HG02840 (cell line): ENCODE data around the gene CEP55.

ENCODE experiments used
- ATAC-seq: cut with Tn5 transposase; IDR thresholded peaks from one replicate; pipeline ENCODE4 v1.9.1; 2021; ENCODE audit warnings: mild to moderate bottlenecking, moderate library complexity, moderate number of reproducible peaks; ENCODE audit not compliant: unreplicated experiment, low FRiP score

The CEP55 gene

GRCh38 chr10:93468461-93469213 is 27.8 kb upstream of the CEP55 start:
- no peak for ATAC-seq

DNA sequence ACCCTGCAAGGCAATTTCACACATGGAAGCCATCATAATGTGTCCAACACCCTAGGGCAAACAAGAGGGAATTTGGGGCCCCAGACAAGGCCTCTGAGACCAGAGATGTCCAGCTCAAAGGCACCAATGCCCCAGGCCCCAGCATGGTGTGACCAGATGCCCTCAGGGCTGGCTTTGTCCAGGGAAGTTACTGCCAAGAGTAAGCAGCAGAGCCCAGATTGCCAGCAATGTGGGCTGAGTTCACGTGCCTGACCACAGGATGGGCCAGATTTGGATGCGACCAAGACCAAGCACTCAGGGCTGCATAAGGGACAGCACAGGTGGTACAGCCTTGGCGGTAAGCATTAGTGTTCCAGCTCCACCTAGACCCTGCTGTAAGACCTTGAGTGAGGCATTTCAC is 27.0 kb upstream of the CEP55 start:
- ATAC-seq = no peak

DNA sequence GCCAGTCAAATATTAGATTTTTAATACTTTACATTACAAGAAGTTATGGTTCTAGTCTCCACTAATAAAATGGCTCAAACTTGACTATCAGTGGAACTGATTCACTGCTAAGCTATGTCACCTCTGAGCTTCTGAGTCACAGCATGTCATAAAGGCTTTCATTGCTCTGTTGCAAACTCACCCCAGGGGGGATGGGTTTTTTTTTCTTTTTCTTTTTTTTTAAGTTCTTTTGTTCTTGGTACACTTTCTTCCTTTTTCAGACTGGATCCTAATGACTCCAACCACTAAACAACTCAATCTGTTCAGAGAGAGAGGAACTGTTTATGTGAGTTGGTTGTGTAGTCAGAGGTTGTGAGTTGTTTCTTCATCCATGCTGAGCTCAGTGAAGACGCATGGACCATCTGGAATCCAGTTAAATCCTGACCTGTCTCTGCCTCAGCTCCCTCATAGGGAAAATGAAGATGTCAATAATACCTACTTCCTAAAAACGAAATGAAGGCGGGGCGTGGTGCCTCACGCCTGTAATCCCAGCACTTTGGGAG is 25.2 kb upstream of the CEP55 start:
- no peak for ATAC-seq

DNA sequence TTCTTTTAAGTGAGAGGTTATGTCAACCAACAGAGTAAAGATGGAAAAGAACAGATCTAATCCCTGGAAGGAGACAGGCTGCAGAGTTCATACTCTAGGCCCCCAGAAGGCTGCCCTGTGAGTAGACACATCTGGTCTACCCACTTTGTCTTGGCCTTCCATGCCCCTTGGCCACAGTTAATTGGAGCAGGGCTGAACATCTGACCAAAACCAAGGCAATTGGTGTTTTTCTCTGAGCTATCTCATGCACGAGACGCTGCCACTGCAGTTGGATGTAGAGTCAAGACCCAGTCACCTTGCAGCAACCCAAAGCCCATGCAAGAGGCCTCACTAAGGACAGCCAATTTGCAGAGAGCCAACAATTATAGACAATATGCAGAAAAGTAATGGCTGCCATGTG is 23.3 kb upstream of the CEP55 start:
- no peak for ATAC-seq

DNA sequence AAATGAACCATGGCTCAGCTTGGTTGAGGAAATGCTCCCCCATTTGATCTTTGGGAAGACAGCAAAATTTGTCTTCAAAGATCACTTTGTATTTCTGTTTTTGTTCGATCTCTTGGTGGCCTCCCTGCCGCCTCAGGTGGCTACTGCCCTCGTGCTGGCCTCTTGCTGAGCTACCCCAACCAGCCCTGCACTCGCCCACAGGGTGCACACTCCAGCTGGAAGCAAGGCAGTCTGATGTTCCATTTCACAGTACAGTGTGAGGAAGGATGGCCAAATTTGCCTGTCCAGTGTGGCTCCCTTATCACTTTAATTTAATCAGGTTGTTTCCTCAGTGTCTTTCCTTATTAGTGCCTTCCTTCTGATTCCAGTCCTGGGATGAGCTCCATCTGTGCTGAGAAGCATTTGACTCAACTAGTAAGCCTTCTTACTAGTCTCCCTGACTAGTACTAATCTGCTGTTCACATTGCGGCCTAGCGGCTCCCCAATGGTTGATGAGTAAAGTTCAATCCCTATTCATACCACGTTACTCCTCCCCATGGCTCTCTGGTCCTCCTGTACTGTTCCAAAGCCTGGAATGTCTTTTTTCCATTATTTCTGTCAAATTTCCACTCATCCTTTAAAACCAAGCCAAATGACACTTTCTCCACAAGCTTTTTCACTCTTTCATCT is 22.5 kb upstream of the CEP55 start:
- no peak for ATAC-seq

DNA sequence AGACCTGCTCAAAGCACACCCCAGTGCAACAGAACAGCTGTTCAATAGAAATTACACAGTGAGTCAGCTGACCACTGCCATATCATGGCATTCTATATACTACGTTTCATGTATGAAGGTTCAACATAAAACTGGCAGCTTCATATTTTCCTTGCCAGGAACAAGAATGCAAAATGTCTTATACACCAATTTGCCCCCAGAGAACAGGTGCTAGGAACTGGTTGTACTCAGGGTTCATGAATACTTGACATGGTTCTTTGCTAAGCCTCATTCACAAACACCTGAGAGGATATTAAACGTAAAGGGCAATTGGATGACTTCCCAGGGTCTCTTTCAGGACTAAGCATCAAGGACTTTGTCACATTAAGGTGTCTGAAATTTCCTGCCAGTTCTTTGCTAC is 21.2 kb upstream of the CEP55 start:
- no peak for ATAC-seq

GRCh38 chr10:93475871-93476270 is 20.5 kb upstream of the CEP55 start:
- no peak for ATAC-seq

DNA sequence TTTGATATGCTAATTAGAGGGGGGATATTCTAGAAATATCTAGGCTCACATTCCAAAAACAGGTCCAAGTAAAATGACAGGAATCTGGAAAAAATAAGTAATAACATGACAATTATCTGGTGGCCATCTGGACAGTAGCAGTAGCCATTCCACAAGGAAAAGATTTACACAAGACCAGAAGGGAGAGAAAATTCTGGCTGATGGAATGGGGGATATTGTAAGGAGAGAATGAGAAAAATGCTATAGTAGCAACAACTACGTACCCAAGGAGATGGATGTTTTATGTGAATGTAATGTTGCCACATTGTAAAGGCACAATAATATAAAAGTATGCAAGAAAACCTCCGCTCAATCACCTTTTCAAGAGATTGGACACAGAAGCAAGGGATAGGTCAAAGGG is 19.7 kb upstream of the CEP55 start:
- no peak for ATAC-seq

- ATAC-seq = no peak
Measured at GRCh38 chr10:93478873-93479272, 17.5 kb upstream of the CEP55 start.

DNA sequence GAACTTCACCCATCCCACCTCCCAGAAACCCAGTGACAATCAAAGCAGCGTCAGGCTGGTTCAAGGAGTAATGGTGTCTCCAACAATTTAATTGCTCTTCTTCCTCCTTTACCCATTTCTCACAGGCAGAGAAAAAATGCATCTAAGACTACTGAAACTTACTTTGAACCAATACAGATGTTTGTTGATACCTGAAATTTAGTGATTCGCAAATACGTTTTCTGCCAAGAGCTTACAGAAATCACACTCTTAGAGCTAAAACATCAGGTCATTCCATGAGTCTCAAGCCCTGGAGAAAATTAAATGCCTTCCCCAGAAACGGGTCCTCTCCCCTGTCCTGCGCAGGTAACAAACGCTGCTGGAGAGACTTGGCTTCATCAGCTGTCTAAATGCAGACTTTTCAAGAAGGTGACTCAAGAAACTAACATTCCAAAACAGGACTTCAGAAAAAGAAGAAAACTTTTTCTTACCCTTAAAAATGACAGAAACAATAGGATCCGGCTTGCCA is 14.7 kb upstream of the CEP55 start:
- ATAC-seq = no peak

DNA sequence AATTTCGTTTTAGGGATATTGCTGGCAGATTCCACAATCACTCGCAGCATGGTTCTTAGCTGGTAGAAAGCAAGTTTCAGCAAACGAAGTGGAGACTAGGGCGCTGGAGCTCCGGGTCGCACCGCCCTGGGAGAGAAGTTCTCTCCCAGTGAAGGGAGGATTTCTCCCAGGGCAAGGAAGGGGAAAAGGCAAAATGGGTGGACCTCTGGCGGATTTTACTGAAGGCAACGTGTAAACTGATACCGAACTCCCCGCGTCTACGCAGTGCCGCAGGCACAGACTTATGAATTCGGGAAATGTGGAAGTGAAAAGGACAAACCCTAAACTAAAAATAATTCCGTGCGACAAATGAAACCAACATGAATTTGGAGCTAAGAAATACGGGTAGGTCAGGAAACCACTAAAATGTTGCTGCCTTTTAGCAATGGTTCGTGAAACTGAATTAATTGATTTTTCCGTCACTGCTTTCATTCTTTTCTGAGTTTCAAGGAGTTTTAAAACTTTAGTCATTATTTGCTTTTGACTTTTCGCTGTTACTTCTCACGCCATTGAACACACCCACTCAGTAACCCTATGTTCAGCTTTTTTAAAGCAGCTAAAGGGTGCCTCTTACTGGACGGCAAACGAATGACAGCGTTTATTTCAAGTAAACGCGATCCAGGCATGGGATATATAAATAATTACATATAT is 14.1 kb upstream of the CEP55 start, which contains the start of gene MYOF:
TSS of gene MYOF (minus strand) at position 190 of the 690 bp plus-strand sequence. CDS start at position 50, 140 bp downstream.
- no peak for ATAC-seq

DNA sequence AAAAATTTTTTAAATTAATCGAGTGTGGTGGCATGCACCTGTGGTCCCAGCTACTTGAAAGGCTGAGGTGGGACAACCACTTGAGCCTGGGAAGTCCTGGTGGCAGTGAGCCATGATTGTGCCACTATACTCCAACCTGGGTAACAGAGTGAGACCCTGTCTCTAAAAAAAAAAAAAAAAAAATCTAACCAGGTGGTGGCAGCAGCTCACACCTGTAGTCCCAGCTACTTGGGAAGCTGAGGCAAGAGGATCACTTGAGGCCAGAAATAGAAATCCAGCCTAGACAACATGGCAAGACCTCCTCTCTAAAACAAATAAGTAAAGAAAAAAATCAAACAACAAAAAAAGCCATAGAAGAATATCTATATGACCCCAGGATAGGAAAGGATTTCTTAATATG is 10.7 kb upstream of the CEP55 start:
- no peak for ATAC-seq

- no peak for ATAC-seq
Measured at GRCh38 chr10:93488956-93489528, 7.4 kb upstream of the CEP55 start.

DNA sequence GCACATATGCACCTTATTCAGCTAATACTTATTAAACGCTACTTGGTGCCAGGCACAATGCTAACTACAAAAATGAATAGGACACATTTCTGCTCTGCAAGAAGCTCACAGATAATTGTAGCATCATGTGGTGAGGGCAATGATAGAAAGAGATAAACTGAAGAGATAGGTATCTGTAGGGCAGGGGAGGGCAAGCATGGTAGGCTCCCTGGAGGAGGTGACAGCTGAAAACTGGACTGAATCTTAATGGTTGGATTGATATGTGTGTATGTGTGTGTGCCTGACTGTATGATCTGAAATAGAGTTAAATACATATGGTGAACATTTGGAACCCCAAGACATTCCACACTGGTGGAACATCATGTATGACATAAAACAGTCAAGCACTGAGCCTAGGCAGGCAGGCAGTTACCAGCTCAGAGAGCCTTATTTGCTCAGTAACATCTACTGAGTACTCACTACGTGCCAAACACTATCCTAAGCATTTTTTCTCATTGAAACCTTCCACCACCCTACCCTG is 4.8 kb upstream of the CEP55 start:
- ATAC-seq = no peak

GRCh38 chr10:93493162-93493561 is 3.2 kb upstream of the CEP55 start:
- no peak for ATAC-seq

DNA sequence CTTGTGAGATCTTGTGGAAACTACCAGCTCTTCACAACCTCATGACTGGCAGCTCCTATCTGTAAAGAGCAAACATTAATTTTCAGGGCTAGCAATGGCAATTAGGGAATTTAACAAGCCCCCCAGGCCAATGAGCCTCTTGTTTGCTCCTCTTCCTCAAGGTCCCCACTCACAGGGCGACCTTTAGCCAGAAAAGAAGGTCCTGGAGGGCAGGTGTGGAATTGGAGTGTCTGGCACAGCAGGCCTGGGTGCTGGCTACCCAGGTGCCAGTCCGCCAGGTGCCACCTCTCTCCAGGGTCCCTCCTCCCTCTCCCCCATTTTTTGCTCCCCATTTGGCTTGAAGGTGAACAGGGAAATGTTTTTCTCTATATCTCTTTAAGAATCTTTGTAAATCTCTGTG is 1.9 kb upstream of the CEP55 start:
- no peak for ATAC-seq

- peak; percentile 26 for ATAC-seq
Measured at GRCh38 chr10:93495654-93496321, 624 bp upstream of the CEP55 start.

DNA sequence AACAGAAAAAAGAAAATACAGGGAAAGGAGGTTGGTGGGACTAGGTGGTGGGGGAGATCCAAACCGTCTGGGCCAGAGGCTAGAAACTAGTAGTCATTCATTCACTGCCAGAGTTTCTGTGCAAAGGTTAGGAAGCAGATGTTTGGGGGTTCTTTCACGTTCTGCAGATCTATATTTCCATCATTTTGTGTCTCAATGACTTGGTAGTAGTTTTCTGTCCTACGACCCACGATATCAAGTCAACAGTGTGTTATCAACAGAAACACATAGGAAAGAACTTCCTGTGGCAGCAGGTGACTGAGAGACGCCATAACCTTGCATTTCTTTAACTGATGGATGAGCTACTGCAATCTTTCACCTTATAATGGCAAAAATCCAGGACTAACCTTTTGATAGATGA is 1.8 kb downstream of the CEP55 start:
- no peak for ATAC-seq

- ATAC-seq = no peak
Measured at GRCh38 chr10:93501650-93502049, 5.2 kb downstream of the CEP55 start.

DNA sequence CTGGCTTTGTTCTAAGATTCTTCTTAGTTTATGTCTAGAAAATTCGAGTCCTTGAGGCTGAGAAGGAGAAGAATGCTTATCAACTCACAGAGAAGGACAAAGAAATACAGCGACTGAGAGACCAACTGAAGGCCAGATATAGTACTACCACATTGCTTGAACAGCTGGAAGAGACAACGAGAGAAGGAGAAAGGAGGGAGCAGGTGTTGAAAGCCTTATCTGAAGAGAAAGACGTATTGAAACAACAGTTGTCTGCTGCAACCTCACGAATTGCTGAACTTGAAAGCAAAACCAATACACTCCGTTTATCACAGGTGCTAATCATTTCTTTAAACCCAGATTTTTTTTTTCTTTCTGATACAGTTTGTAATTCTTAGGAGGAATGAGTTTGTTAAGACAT is 6.7 kb downstream of the CEP55 start:
- peak; percentile 78 for ATAC-seq
